ENCODE measurements around the gene CDK2.
"Not testable (repeated sequence)": the region's sequence is repeated elsewhere in the genome, so short reads cannot be mapped to it uniquely, and the experiment has no call there.

The CDK2 gene

DNA sequence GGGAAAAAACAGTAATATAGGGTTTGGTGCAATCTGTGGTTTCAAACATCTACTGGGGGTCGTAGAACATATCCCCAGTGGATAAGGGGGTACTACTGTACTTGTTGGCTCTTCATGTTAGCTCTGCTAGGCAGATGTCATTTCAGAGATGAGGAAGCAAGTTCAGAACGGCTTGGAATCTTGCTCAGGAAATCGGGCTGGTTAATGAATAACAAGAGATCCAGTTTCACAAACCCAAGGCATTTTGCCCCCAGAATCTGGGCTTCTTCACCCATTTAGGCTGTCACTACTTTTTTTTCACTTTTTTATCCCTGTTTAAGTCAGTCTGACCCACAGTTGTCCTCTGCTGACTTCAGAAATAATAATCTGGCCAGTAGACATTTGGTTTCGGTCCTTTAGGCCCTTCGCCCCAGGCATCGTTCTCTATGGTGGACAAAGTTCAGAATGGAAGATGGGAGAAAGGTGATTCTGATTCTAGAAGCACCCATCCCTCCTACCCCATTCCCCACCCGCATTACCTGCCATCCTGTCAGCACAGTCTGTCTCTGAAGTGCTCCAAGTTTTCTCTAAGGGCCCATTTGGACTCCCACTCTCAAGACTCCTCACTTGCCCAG, 35.0 kb downstream of the CDK2 start:
- Histone ChIP-seq H3K27ac (no peak overlapping the region), H3K27me3 (no peaks in the 10 kb centered on the region), H3K4me3 (no peak overlapping the region), H4K20me1 (no peaks in the 10 kb centered on the region), H3K4me1 (peaks cover 7 to 40% (median 9%) of the 10 kb centered on the region in 10 experiments; a peak in 15 of 20 replicates), H3K4me2 (no peak overlapping the region), H3K36me3 (peaks cover 0 to 14% (median 0%) of the 10 kb centered on the region in 11 experiments; a peak in 4 of 22 replicates), H3K9ac (no peak overlapping the region), H3K9me3 (replicated peaks in 1 of 11) (peaks cover 0 to 6% (median 0%) of the 10 kb centered on the region in 11 experiments; a peak in 1 of 22 replicates)
- TF ChIP-seq Cebpa-rat (IDR thresholded peaks at IDR 0.05) = no peak

DNA sequence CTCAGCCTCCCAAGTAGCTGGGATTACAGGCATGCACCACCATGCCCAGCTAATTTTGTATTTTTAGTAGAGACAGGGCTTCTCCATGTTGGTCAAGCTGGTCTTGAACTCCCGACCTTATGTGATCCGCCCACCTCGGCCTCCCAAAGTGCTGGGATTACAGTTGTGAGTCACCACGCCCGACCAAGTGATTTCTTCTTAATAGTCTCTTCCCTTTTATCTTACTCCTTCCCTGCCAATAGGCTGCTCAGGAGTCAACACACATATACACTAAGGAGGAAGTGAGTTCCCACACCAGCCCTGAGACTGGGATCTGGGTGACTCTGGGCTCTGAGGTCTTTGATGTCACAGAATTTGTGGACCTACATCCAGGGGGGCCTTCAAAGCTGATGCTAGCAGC, 36.7 kb downstream of the CDK2 start:
- H3K4me1 ChIP-seq = peaks cover 6 to 34% (median 13%) of the 10 kb centered on the region in 10 experiments
- not testable (repeated sequence) for H3K9ac ChIP-seq; H3K4me3 ChIP-seq; H3K27me3 ChIP-seq; H3K9me3 ChIP-seq (replicated peaks in 1 of 11); H4K20me1 ChIP-seq
- H3K36me3 ChIP-seq = peaks cover 0 to 14% (median 0%) of the 10 kb centered on the region in 11 experiments; a peak in 4 of 22 replicates
- peak overlapping the region in 3 of 11 experiments; percentile 13 to 40 (median 33); a peak in 3 of 22 replicates for H3K4me2 ChIP-seq
- H3K27ac ChIP-seq = peak overlapping the region in 2 of 11 experiments; percentile 14 to 37; a peak in 2 of 22 replicates

DNA sequence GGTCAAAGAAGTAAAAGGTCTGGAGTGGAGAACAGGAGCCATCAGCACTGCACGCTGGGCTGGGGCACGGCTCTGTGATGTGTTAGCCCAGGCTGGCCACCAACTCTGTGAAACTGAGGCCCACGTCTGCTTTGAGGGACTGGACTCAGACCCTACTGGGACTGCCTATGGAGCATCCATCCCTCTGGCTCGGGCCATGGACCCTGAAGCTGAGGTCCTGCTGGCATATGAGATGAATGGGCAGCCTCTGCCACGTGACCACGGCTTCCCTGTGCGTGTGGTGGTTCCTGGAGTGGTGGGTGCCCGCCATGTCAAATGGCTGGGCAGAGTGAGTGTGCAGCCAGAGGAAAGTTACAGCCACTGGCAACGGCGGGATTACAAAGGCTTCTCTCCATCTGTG, 37.6 kb downstream of the CDK2 start:
- H3K9me3 ChIP-seq (replicated peaks in 1 of 11) = peaks cover 0 to 6% (median 0%) of the 10 kb centered on the region in 11 experiments; a peak in 1 of 22 replicates
- H3K9ac ChIP-seq = no peak overlapping the region
- no peaks in the 10 kb centered on the region for H3K27me3 ChIP-seq
- H4K20me1 ChIP-seq = no peaks in the 10 kb centered on the region
- H3K4me3 ChIP-seq = no peak overlapping the region
- TF ChIP-seq Cebpa-rat (IDR thresholded peaks at IDR 0.05) = no peak
- peaks cover 0 to 14% (median 0%) of the 10 kb centered on the region in 11 experiments; a peak in 4 of 22 replicates for H3K36me3 ChIP-seq
- no peak overlapping the region for H3K4me2 ChIP-seq
- peaks cover 6 to 34% (median 13%) of the 10 kb centered on the region in 10 experiments for H3K4me1 ChIP-seq
- no peak overlapping the region for H3K27ac ChIP-seq

DNA sequence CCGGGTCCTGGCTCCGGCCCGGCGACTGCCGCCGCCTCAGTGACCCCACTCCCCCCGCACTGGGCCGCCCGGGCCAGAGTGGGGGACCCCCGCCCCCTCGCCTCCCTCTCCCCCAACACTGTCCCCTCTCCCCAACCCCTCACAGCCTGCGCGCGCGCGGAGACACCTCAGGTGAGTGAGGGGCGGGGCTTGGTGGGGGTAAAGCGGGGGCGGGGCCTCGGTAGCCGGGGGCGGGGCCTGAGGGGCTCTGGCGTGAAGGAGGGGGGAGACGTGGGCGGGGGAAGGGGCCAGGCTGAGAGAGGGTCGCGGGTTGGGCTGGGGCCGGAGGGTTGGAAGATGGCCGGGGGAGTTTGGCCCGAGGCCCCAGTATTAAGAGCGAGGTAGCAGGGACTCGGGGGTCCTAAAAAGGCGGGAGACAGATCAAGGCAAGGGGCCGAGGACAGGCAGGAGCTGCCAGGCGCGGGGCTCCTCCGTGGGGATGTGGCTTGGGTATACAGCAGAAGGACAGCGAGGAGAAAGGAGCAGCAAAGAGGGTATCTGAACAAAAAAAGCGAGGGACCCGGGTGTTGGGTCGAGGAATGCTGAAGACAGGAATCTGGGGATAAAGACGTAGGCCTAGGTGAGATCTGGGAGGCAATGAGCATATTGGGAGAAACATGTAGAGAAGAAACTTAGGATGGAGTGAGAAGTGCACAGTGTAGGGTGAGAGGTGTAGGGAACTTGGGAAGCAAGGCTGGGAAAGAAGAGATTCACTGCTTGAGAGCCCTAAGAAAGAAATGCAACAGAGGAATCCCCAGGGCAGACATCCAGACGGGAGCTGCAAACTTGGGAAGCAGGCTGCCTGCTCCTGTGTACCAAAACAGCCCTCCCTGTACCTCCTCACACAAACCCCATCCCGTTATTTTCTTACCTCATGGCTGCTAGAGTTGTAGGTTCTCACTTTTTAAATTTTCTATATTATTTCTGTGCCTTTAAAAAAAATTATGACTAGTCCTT, 41.2 kb downstream of the CDK2 start:
- Histone ChIP-seq H3K27ac (peak overlapping the region; percentile 51 to 87 (median 74); a peak in 19 of 22 replicates), H3K9me3 (replicated peaks in 1 of 11) (no peaks in the 10 kb centered on the region), H3K4me2 (peak overlapping the region; percentile 76 to 99 (median 92)), H3K4me1 (peaks cover 6 to 28% (median 13%) of the 10 kb centered on the region in 10 experiments), H3K9ac (peak overlapping the region; percentile 72 to 84 (median 79)), H3K36me3 (peaks cover 0 to 14% (median 0%) of the 10 kb centered on the region in 11 experiments; a peak in 4 of 22 replicates), H3K27me3 (no peaks in the 10 kb centered on the region), H3K4me3 (peak overlapping the region; percentile 55 to 75 (median 67)), H4K20me1 (no peaks in the 10 kb centered on the region)
- no peak for TF ChIP-seq Cebpa-rat (IDR thresholded peaks at IDR 0.05)

DNA sequence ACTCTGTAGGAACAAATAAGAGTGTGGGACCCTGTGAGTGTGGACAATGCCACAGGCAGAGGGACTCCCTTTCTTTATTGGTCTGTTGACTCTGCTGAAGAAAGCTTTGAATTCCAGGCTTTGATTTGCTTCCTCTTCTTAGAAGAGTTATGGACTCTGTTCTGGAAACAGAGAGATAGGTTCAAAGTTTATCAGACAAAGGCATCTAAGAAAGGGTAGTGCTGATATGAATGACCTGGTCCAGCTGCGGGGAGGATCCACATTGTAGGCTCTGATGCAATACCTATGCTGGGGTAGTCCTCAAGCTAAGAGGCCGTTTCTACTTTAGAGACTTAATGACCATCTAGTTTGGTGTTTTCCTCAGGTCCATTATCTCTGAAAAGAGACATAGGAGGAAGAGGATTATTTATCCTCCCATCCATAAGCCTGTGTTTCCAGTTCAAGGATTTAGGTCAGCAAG, 43.5 kb downstream of the CDK2 start:
- Histone ChIP-seq H3K27me3 (no peaks in the 10 kb centered on the region), H3K4me2 (no peak overlapping the region), H3K27ac (no peak overlapping the region), H3K4me3 (no peak overlapping the region), H3K9me3 (replicated peaks in 1 of 11) (no peaks in the 10 kb centered on the region), H3K36me3 (peaks cover 0 to 7% (median 0%) of the 10 kb centered on the region in 11 experiments; a peak in 1 of 22 replicates), H4K20me1 (no peaks in the 10 kb centered on the region), H3K9ac (no peak overlapping the region), H3K4me1 (peaks cover 6 to 17% (median 13%) of the 10 kb centered on the region in 10 experiments)
- no peak for TF ChIP-seq Cebpa-rat (IDR thresholded peaks at IDR 0.05)

DNA sequence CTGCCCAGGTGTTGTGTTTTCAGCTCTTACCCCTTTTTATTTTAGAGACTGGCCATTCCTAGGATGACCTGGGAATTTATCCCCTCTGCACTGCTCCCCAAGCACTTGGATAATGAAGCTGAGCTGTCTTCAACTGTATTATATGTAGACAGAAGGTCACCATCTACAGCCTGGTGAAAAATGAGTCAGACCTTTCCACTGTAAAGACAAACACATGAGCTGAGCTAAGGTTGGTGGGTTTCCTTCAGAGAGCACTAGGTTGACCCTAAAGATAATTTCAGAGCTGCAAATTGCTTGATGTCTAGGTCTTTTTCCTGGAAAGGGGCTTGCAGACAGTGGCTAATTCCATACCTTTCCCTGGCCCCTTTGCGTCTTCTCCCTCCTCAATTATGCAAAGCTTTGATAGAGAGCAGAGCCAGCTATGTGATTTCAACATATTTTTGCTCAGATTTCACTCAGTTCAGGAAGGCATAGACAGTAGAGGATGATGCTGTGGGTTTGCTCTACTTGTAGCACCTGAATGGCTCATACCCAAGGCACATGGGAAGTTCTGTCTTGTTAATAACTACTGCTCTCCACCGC, 45.0 kb downstream of the CDK2 start:
- Histone ChIP-seq H3K9ac (no peak overlapping the region), H3K4me3 (no peak overlapping the region), H3K4me2 (no peak overlapping the region), H3K27ac (no peak overlapping the region), H3K9me3 (replicated peaks in 1 of 11) (no peaks in the 10 kb centered on the region), H3K27me3 (no peaks in the 10 kb centered on the region), H3K36me3 (peaks cover 0 to 7% (median 0%) of the 10 kb centered on the region in 11 experiments; a peak in 1 of 22 replicates), H3K4me1 (peaks cover 6 to 13% (median 11%) of the 10 kb centered on the region in 10 experiments), H4K20me1 (no peaks in the 10 kb centered on the region)
- 0 out of 22 replicates have a peak, but pooled peaks of 1 of the 11 experiments have one; percentile 14 for TF ChIP-seq Cebpa-rat (IDR thresholded peaks at IDR 0.05)

DNA sequence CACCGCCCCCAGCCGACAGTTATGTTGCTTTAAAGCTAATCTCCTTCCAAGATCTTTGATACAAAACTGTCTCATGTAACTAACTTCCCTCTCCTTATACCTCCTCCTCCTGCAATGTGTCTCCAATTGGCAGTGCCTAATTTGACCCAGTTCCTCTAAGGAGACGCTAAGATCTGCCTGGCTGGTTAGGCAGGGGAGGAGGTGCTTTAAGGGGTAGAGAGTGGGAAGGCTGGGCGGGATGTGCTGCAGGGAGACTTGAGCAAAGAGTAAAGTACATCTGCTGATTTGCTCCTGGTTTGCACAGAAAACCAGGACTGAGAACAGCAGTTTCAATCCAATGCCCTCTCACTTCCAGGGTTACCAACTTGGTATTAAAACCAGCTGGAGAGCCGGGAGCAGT, 46.9 kb downstream of the CDK2 start:
- peaks cover 0 to under 1% (median 0%) of the 10 kb centered on the region in 10 experiments; a peak in 5 of 20 replicates for H3K4me1 ChIP-seq
- H3K9ac ChIP-seq = no peak overlapping the region
- H3K36me3 ChIP-seq = peaks cover 0 to 13% (median 0%) of the 10 kb centered on the region in 11 experiments; a peak in 3 of 22 replicates
- no peak overlapping the region for H3K27ac ChIP-seq
- H3K27me3 ChIP-seq = no peaks in the 10 kb centered on the region
- H4K20me1 ChIP-seq = no peaks in the 10 kb centered on the region
- H3K4me3 ChIP-seq = no peak overlapping the region
- no peak overlapping the region for H3K4me2 ChIP-seq
- no peaks in the 10 kb centered on the region for H3K9me3 ChIP-seq (replicated peaks in 1 of 11)
- no peak for TF ChIP-seq Cebpa-rat (IDR thresholded peaks at IDR 0.05)

DNA sequence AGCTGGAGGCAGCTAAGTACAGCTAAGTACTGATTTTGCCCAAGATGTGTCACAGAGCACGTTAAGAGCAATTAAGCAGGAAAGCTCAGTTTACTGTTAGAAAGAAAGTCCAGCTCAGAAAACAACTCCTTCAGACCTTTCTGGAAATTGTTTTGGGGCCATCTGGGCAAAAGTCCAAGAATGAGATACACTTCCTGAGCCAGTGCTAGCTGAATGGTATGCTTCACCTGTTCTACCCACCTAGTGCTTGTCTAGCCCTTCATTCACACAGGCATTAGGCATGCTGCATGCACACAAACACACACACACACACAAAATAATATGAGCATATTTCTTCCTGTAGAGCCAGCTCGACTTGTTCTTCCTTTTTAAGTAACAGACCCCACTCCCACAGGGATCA, 47.6 kb downstream of the CDK2 start:
- peaks cover 0 to 21% (median 0%) of the 10 kb centered on the region in 11 experiments; a peak in 4 of 22 replicates for H3K36me3 ChIP-seq

More for the DNA sequence above, 47.6 kb downstream of the CDK2 start:
- no peak overlapping the region for H3K4me3 ChIP-seq
- no peak overlapping the region for H3K9ac ChIP-seq
- no peaks in the 10 kb centered on the region for H3K9me3 ChIP-seq (replicated peaks in 1 of 11)
- H3K4me1 ChIP-seq = no peaks in the 10 kb centered on the region; a peak in 1 of 20 replicates
- no peak overlapping the region for H3K27ac ChIP-seq
- no peak for TF ChIP-seq Cebpa-rat (IDR thresholded peaks at IDR 0.05)
- no peaks in the 10 kb centered on the region for H4K20me1 ChIP-seq
- no peaks in the 10 kb centered on the region for H3K27me3 ChIP-seq
- H3K4me2 ChIP-seq = no peak overlapping the region
